ENCODE results near the gene KCNK4.
"Not testable (repeated sequence)": the region's sequence is repeated elsewhere in the genome, so short reads cannot be mapped to it uniquely, and the experiment has no call there.

DNA sequence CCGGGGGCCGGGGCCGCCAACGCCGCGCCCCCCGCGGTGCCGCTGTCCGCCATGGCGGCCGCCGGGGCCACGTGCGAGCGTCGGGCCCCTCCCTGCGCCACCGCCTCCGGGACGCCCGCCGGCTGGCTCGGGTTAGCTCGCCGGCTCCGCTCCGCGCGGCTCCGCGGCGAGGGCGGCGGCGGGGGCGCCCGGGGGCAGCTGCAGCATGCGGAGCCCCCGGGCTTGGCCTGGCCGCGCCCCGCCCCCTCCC is 44.6 kb upstream of the KCNK4 start:
- TF ChIP-seq, protein P1, sequence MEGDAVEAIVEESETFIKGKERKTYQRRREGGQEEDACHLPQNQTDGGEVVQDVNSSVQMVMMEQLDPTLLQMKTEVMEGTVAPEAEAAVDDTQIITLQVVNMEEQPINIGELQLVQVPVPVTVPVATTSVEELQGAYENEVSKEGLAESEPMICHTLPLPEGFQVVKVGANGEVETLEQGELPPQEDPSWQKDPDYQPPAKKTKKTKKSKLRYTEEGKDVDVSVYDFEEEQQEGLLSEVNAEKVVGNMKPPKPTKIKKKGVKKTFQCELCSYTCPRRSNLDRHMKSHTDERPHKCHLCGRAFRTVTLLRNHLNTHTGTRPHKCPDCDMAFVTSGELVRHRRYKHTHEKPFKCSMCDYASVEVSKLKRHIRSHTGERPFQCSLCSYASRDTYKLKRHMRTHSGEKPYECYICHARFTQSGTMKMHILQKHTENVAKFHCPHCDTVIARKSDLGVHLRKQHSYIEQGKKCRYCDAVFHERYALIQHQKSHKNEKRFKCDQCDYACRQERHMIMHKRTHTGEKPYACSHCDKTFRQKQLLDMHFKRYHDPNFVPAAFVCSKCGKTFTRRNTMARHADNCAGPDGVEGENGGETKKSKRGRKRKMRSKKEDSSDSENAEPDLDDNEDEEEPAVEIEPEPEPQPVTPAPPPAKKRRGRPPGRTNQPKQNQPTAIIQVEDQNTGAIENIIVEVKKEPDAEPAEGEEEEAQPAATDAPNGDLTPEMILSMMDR (IDR thresholded peaks at IDR 0.05; ENCODE audit: poor library complexity, severe bottlenecking) = not testable (repeated sequence)
- TF ChIP-seq EP300 (conservative IDR thresholded peaks at IDR 0.05; ENCODE audit: poor library complexity, severe bottlenecking); EZH2 (IDR thresholded peaks at IDR 0.05; ENCODE audit: borderline replicate concordance, insufficient read depth, low read length, poor library complexity, severe bottlenecking); RAD21 (conservative IDR thresholded peaks at IDR 0.05); POLR2AphosphoS5 (IDR thresholded peaks at IDR 0.05); TAF1 (IDR thresholded peaks at IDR 0.05; ENCODE audit: low read depth); SMC3 (conservative IDR thresholded peaks at IDR 0.05; ENCODE audit: poor library complexity); MXI1 (conservative IDR thresholded peaks at IDR 0.05; ENCODE audit: poor library complexity, severe bottlenecking): not testable (repeated sequence)
- TF ChIP-seq, protein P2, sequence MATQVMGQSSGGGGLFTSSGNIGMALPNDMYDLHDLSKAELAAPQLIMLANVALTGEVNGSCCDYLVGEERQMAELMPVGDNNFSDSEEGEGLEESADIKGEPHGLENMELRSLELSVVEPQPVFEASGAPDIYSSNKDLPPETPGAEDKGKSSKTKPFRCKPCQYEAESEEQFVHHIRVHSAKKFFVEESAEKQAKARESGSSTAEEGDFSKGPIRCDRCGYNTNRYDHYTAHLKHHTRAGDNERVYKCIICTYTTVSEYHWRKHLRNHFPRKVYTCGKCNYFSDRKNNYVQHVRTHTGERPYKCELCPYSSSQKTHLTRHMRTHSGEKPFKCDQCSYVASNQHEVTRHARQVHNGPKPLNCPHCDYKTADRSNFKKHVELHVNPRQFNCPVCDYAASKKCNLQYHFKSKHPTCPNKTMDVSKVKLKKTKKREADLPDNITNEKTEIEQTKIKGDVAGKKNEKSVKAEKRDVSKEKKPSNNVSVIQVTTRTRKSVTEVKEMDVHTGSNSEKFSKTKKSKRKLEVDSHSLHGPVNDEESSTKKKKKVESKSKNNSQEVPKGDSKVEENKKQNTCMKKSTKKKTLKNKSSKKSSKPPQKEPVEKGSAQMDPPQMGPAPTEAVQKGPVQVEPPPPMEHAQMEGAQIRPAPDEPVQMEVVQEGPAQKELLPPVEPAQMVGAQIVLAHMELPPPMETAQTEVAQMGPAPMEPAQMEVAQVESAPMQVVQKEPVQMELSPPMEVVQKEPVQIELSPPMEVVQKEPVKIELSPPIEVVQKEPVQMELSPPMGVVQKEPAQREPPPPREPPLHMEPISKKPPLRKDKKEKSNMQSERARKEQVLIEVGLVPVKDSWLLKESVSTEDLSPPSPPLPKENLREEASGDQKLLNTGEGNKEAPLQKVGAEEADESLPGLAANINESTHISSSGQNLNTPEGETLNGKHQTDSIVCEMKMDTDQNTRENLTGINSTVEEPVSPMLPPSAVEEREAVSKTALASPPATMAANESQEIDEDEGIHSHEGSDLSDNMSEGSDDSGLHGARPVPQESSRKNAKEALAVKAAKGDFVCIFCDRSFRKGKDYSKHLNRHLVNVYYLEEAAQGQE (IDR thresholded peaks at IDR 0.05; ENCODE audit: borderline replicate concordance) = not testable (repeated sequence)

Data from neural cell (in vitro differentiated cells).